Measurements from ENCODE around the gene UXT.

DNA sequence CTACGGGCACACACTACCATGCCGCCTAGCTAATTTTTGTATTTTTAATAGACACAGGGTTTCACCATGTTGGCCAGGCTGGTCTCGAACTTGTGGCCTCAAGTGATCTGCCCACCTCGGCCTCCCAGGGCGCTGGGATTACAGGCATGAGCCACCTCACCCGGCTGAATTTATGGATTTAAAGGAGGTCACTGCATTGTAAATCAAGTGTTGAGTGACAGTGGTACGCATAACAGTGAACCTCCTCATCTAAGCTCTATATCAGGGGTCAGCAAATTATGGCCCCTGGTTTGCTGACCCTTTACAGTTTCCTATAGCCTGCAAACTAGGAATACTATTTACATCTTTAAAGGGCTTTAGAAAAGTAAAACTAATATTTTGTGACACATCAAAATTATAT lies 2.6 kb upstream of the UXT start:
- TF ChIP-seq, protein P1, sequence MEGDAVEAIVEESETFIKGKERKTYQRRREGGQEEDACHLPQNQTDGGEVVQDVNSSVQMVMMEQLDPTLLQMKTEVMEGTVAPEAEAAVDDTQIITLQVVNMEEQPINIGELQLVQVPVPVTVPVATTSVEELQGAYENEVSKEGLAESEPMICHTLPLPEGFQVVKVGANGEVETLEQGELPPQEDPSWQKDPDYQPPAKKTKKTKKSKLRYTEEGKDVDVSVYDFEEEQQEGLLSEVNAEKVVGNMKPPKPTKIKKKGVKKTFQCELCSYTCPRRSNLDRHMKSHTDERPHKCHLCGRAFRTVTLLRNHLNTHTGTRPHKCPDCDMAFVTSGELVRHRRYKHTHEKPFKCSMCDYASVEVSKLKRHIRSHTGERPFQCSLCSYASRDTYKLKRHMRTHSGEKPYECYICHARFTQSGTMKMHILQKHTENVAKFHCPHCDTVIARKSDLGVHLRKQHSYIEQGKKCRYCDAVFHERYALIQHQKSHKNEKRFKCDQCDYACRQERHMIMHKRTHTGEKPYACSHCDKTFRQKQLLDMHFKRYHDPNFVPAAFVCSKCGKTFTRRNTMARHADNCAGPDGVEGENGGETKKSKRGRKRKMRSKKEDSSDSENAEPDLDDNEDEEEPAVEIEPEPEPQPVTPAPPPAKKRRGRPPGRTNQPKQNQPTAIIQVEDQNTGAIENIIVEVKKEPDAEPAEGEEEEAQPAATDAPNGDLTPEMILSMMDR (conservative IDR thresholded peaks at IDR 0.05; ENCODE audit: low read length): no peak
- TF ChIP-seq EZH2phosphoT487 (IDR thresholded peaks at IDR 0.05; ENCODE audit: borderline replicate concordance, low read depth, low read length): no peak

Data from OCI-LY7 (cell line).